Vagina (tissue), 2 donors: ENCODE results near the gene TIAM2.

Source experiments
- CTCF ChIP-seq, 3 experiments: fragments of 450-650 bp in 2 of 3; fragments of 200-600 bp in 1 of 3; sonication (generic) in 1 of 3; IDR thresholded peaks; one replicate each; pipeline ENCODE4 v1.5.1; 2017 to 2019; ENCODE audit warnings: antibody characterized with exemption in 3 of 3, mild to moderate bottlenecking in 2 of 3, moderate library complexity in 2 of 3
- POLR2A ChIP-seq, 2 donors: fragments of 450-650 bp; IDR thresholded peaks; one replicate each; pipeline ENCODE4 v1.6.1; 2017; ENCODE audit warnings: antibody characterized with exemption in 2 of 2, mild to moderate bottlenecking in 2 of 2, moderate library complexity in 2 of 2
- POLR2AphosphoS5 ChIP-seq, 2 donors: sonication (generic); formaldehyde crosslinking; IDR thresholded peaks; one replicate each; pipeline ENCODE4 v1.9.0; 2017; ENCODE audit warnings: antibody characterized with exemption in 2 of 2, mild to moderate bottlenecking in 2 of 2, low read depth in 1 of 2; ENCODE audit not compliant: insufficient read depth in 1 of 2

- TF ChIP-seq CTCF (IDR thresholded peaks at IDR 0.05) (no peak), POLR2AphosphoS5 (IDR thresholded peaks at IDR 0.05; ENCODE audit: insufficient read depth in 1 of 2, low read depth in 1 of 2) (no peak), POLR2A (IDR thresholded peaks at IDR 0.05) (no peak)
Observed at GRCh38 chr6:155183095-155183494, 188.0 kb downstream of the TIAM2 start.
